ENCODE measurements around the gene ZRANB2.

Gene ZRANB2

GRCh38 chr1:71080739-71081696 lies at the start of gene ZRANB2:
ZRANB2 (minus strand) TSS chr1:71081035; CDS start chr1:71080995, 40 bp downstream.
- peak; percentile 89 for DNase-seq (ENCODE audit: low spot score)
- peak within 1 kb of the TSS; percentile 81 for H3K4me3 ChIP-seq
- H3K27ac ChIP-seq: peak within 1 kb of the TSS; percentile 84 to 87
- TF ChIP-seq CTCF (IDR thresholded peaks at IDR 0.05): peak; percentile 58

- no peak for TF ChIP-seq CTCF (IDR thresholded peaks at IDR 0.05)
- DNase-seq (ENCODE audit: low spot score): no peak
- Histone ChIP-seq H3K4me3 (no peak overlapping the region), H3K27ac (no peak overlapping the region)
These were observed 47.2 kb upstream of the ZRANB2 start for GRCh38 chr1:71128060-71128459.

GRCh38 chr1:71118086-71118485 lies 37.3 kb upstream of the ZRANB2 start:
- no peak for TF ChIP-seq CTCF (IDR thresholded peaks at IDR 0.05)
- Histone ChIP-seq H3K4me3 (no peak overlapping the region), H3K27ac (no peak overlapping the region)
- DNase-seq (ENCODE audit: low spot score): no peak

GRCh38 chr1:71116729-71117128 lies 35.9 kb upstream of the ZRANB2 start:
- DNase-seq (ENCODE audit: low spot score): no peak
- Histone ChIP-seq H3K27ac (no peak overlapping the region), H3K4me3 (no peak overlapping the region)
- TF ChIP-seq CTCF (IDR thresholded peaks at IDR 0.05): no peak

GRCh38 chr1:71106658-71107322 lies 26.0 kb upstream of the ZRANB2 start:
- DNase-seq (ENCODE audit: low spot score): no peak
- no peak overlapping the region for H3K4me3 ChIP-seq
- no peak for TF ChIP-seq CTCF (IDR thresholded peaks at IDR 0.05)
- H3K27ac ChIP-seq: no peak overlapping the region

GRCh38 chr1:71104417-71104816 lies 23.6 kb upstream of the ZRANB2 start:
- Histone ChIP-seq H3K27ac (no peak overlapping the region), H3K4me3 (no peak overlapping the region)
- no peak for TF ChIP-seq CTCF (IDR thresholded peaks at IDR 0.05)
- no peak for DNase-seq (ENCODE audit: low spot score)

Data from coronary artery (tissue), 2 donors.